ENCODE results near the gene SPAG5. TPM values are rescaled to one million over a fixed set of nuclear protein-coding genes. Genes with fewer than 3 reads are reported as not detected.
A peak's percentile ranks its signal among the peaks of the same experiment; 100 is the strongest.

Gene SPAG5
- total RNA-seq, 1 donor from 2014 or later, result 42.0 TPM

DNA sequence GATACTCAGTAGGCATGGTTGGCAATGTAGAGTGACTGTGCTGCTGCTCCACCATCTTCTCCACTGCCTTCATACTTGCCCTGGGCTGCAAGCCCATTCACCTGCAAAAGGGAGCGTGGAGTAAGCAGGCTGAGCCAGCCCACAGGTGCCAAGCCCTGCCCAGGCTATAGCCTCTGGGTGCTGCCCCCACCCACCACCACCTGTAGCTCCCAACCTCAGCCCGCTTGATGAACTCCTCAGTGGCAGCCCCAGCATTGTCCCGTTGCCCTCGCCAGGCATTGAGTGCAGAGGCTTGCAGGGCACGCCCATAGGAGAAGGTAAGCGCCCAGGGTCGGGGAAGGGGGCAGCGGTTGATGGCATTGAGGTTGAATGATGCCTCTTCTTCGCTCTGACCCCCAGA is 25.3 kb downstream of the SPAG5 start:
- TF ChIP-seq CTCF (IDR thresholded peaks at IDR 0.05; ENCODE audit: unreplicated experiment), result no peak
- H3K27ac Mint-ChIP-seq, result no peak overlapping the region
- no peaks in the 10 kb centered on the region for H3K9me3 Mint-ChIP-seq
- H3K4me1 Mint-ChIP-seq, result peaks cover 30% of the 10 kb centered on the region
- no peaks in the 10 kb centered on the region for H3K27me3 Mint-ChIP-seq (ENCODE audit: low read depth)
- no peak overlapping the region for H3K4me3 Mint-ChIP-seq
- no peak for DNase-seq (ENCODE audit: low spot score in 2 of 2, unreplicated experiment in 2 of 2)
- H3K36me3 Mint-ChIP-seq, result peaks cover 3% of the 10 kb centered on the region

DNA sequence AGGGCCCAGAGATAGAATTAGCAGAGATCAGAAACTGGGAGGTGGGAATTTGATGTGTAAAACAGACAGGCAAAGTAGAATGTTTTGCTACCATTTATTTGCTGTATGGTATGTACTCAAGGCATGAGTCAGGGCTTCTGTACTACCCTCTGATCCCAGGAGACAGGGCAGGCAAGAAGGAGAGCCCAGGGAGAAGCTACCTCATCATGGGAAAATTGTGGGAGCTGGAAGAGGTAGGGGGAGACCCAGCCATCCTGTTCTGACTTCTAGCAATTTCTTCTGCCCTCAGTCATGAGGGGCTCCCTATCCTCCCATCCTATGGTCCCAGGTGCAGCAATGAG is 25.8 kb downstream of the SPAG5 start:
- Mint-ChIP-seq H3K4me3 (no peak overlapping the region), H3K9me3 (no peaks in the 10 kb centered on the region), H3K4me1 (peaks cover 30% of the 10 kb centered on the region), H3K27ac (no peak overlapping the region), H3K36me3 (peaks cover 6% of the 10 kb centered on the region), H3K27me3 (ENCODE audit: low read depth) (no peaks in the 10 kb centered on the region)
- no peak for DNase-seq (ENCODE audit: low spot score in 2 of 2, unreplicated experiment in 2 of 2)
- no peak for TF ChIP-seq CTCF (IDR thresholded peaks at IDR 0.05; ENCODE audit: unreplicated experiment)

- TF ChIP-seq CTCF (IDR thresholded peaks at IDR 0.05; ENCODE audit: unreplicated experiment), result no peak
- Mint-ChIP-seq H3K4me3 (peak overlapping the region; percentile 90), H3K36me3 (peaks cover 10% of the 10 kb centered on the region), H3K4me1 (peaks cover 30% of the 10 kb centered on the region), H3K27ac (no peak overlapping the region), H3K9me3 (no peaks in the 10 kb centered on the region), H3K27me3 (ENCODE audit: low read depth) (no peaks in the 10 kb centered on the region)
- DNase-seq (ENCODE audit: low spot score in 2 of 2, unreplicated experiment in 2 of 2), result no peak
These were observed 26.4 kb downstream of the SPAG5 start for GRCh38 chr17:28572259-28573039.

DNA sequence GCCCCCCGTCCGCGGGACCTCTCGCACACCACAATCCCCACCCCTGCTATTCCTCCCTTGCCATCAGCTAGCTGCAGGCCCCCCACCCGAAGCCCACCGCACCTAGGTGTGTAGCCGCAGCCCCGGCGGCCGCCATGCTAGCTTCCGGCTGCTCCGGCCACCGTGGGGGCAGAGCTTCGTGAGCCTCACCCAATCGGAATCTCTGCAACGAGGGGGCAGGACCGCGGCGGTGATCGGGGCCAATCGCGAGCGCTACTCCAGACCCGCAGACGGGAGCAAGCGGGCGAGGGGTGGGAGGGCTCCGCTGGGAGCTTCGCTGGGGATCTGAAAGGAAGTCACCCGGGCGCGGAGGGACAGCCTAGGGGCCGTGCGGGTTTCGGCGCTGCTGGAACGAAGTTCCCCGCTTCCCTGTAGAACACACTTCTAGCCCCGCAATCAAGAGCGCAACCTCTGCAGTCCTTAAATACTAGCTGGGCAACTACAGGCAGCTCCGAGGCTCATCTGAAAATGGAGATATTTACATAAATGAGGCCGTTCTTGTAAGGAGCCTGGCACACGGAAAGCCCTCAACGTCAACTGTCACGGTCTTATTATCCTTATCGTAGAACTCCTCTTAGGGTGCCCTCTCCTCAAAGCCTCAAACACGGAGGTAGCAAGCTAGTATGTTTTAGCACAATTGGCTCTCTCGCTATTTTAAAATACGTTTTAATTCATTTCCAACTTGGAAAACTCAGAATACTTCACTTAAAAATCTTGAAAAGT is 27.3 kb downstream of the SPAG5 start, which contains the start of gene PIGS:
PIGS (minus strand) TSS at position 164 of the 762 bp plus-strand sequence; CDS start at position 136, 28 bp downstream.
- Mint-ChIP-seq H3K36me3 (peaks cover 13% of the 10 kb centered on the region), H3K4me1 (peaks cover 27% of the 10 kb centered on the region), H3K27me3 (ENCODE audit: low read depth) (no peaks in the 10 kb centered on the region), H3K4me3 (peak within 1 kb of the TSS; percentile 90), H3K27ac (peak within 1 kb of the TSS; percentile 75), H3K9me3 (no peaks in the 10 kb centered on the region)
- TF ChIP-seq CTCF (IDR thresholded peaks at IDR 0.05; ENCODE audit: unreplicated experiment), result no peak
- DNase-seq (ENCODE audit: low spot score in 2 of 2, unreplicated experiment in 2 of 2), result peak; percentile 86 to 93

GRCh38 chr17:28570716-28571360 is 28.0 kb downstream of the SPAG5 start:
- Mint-ChIP-seq H3K4me3 (peak overlapping the region; percentile 90), H3K27ac (peak overlapping the region; percentile 75), H3K9me3 (no peaks in the 10 kb centered on the region), H3K27me3 (ENCODE audit: low read depth) (no peaks in the 10 kb centered on the region), H3K4me1 (peaks cover 22% of the 10 kb centered on the region), H3K36me3 (peaks cover 13% of the 10 kb centered on the region)
- no peak for DNase-seq (ENCODE audit: low spot score in 2 of 2, unreplicated experiment in 2 of 2)
- no peak for TF ChIP-seq CTCF (IDR thresholded peaks at IDR 0.05; ENCODE audit: unreplicated experiment)
